CD4-positive, alpha-beta T cell (primary cell): ENCODE results near the gene ARIH2. TPM values are rescaled to one million over a fixed set of nuclear protein-coding genes. Genes with fewer than 3 reads are reported as not detected.

Experiments
- ATAC-seq: fragments of 200-7000 bp; cut with Tn5 transposase; one replicate; pipeline ENCODE4 v1.10.0; 2022; ENCODE audit warnings: mild to moderate bottlenecking; ENCODE audit not compliant: poor library complexity
- CTCF ChIA-PET: fragments of 350-600 bp; sonication (Branson Sonifier 250); formaldehyde crosslinking; loops from one replicate; lab custom pipeline; 2021; ENCODE audit warnings: antibody characterized with exemption, inconsistent platforms; lab: Charles Lee
- POLR2A ChIA-PET: fragments of 350-600 bp; sonication (Branson Sonifier 250); formaldehyde crosslinking; loops from one replicate; lab custom pipeline; 2021; ENCODE audit warnings: antibody characterized with exemption, inconsistent platforms; lab: Charles Lee
- DNase-seq, 14 experiments: peaks; one replicate each; pipeline ENCODE4 v3.0.0-alpha.2; 2013 to 2020; ENCODE audit warnings: mixed read lengths in 2 of 14
- H3K27ac ChIP-seq, 2 donors: one replicate each; pipeline versions ENCODE4 v1.5.1 to v1.7.0; 2013; ENCODE audit warnings: low read length in 2 of 2, low read depth in 1 of 2, mild to moderate bottlenecking in 1 of 2
- H3K27me3 ChIP-seq, 2 experiments: 1 replicate in 1 of 2; 2 replicates in 1 of 2; pipeline versions ENCODE4 v1.6.1 to v1.7.0; 2013; ENCODE audit warnings: low read length in 2 of 2, control low read depth in 1 of 2, mild to moderate bottlenecking in 1 of 2, moderate library complexity in 1 of 2; ENCODE audit not compliant: insufficient read depth in 2 of 2, control insufficient read depth in 1 of 2
- H3K36me3 ChIP-seq: one replicate; pipeline ENCODE4 v1.6.1; 2013; ENCODE audit warnings: low read length, control low read depth; ENCODE audit not compliant: insufficient read depth
- H3K4me1 ChIP-seq: one replicate; pipeline ENCODE4 v1.6.1; 2013; ENCODE audit warnings: low read length, control low read depth; ENCODE audit not compliant: insufficient read depth
- H3K4me3 ChIP-seq: one replicate; pipeline ENCODE4 v1.5.1; 2013; ENCODE audit warnings: mild to moderate bottlenecking, low read length, moderate library complexity
- H3K9me3 ChIP-seq, 2 experiments: 1 replicate in 1 of 2; 2 replicates in 1 of 2; pipeline versions ENCODE4 v1.6.1 to v1.7.0; 2013; ENCODE audit warnings: low read length in 2 of 2, mild to moderate bottlenecking in 2 of 2, control low read depth in 1 of 2, moderate library complexity in 1 of 2; ENCODE audit not compliant: control insufficient read depth in 1 of 2, insufficient read depth in 1 of 2
- H3K27ac Mint-ChIP-seq: one replicate; pipeline ENCODE4 v1.8.0; 2020; ENCODE audit warnings: mixed read lengths
- H3K27me3 Mint-ChIP-seq: one replicate; pipeline ENCODE4 v1.8.0; 2021; ENCODE audit warnings: mixed read lengths
- H3K36me3 Mint-ChIP-seq: one replicate; pipeline ENCODE4 v1.8.0; 2021; ENCODE audit warnings: low read depth, mixed read lengths
- H3K4me1 Mint-ChIP-seq: one replicate; pipeline ENCODE4 v1.8.0; 2021; ENCODE audit warnings: low read depth, mixed read lengths
- H3K4me3 Mint-ChIP-seq: one replicate; pipeline ENCODE4 v1.8.0; 2020; ENCODE audit warnings: mild to moderate bottlenecking, mixed read lengths
- H3K9me3 Mint-ChIP-seq: one replicate; pipeline ENCODE4 v1.8.0; 2020; ENCODE audit warnings: mixed read lengths
- CTCF ChIP-seq: fragments of 200-600 bp; IDR thresholded peaks from one replicate; pipeline ENCODE4 v1.8.0; 2022; ENCODE audit warnings: antibody characterized with exemption, mild to moderate bottlenecking
- intact Hi-C, 2 experiments: fragments of 100-400 bp; cut with DNase I in 1 of 2; cut with micrococcal nuclease in 1 of 2; formaldehyde crosslinking; loops; one replicate each; pipeline versions ENCODE4 v1.15.1 to v1.9.0; 2023 to 2025; cut with DNase I, micrococcal nuclease
- total RNA-seq, 174 experiments: library from RNA in 2 of 174; stranded (reverse) in 2 of 174; gene quantifications; one replicate each; pipeline ENCODE4 v1.2.3 and lab custom pipeline; 2021 to 2026

Gene ARIH2
- total RNA-seq, 2 experiments from 2014 or later, result 182 TPM

- ChIA-PET POLR2A (interaction anchor here (2.6 kb wide), 1 partner anchor 14 kb away, joined by 13 read pairs; the partner anchor contains the start of gene WDR6), CTCF (no interaction called here)
- Histone ChIP-seq H3K9me3 (no peaks in the 10 kb centered on the region), H3K4me1 (peaks cover 37% of the 10 kb centered on the region), H3K27ac (no peak overlapping the region), H3K36me3 (peaks cover 11% of the 10 kb centered on the region), H3K27me3 (no peaks in the 10 kb centered on the region), H3K4me3 (no peak overlapping the region)
- Mint-ChIP-seq H3K4me1 (peaks cover 33% of the 10 kb centered on the region), H3K27me3 (no peaks in the 10 kb centered on the region), H3K36me3 (peaks cover 24% of the 10 kb centered on the region), H3K9me3 (no peaks in the 10 kb centered on the region), H3K27ac (no peak overlapping the region), H3K4me3 (no peak overlapping the region)
- DNase-seq, result no peak
- ATAC-seq, result no peak
- intact Hi-C loops, result no loop called here
- no peak for TF ChIP-seq CTCF
These were observed 75.2 kb downstream of the ARIH2 start for GRCh38 chr3:48993834-48994233.

- Mint-ChIP-seq H3K4me1 (peaks cover 14% of the 10 kb centered on the region), H3K36me3 (peaks cover 17% of the 10 kb centered on the region), H3K27ac (no peak overlapping the region), H3K27me3 (no peaks in the 10 kb centered on the region), H3K9me3 (no peaks in the 10 kb centered on the region), H3K4me3 (no peak overlapping the region)
- no peaks in the 10 kb centered on the region for H3K27me3 ChIP-seq
- no peak overlapping the region for H3K27ac ChIP-seq
- H3K36me3 ChIP-seq, result peaks cover 11% of the 10 kb centered on the region
- H3K4me3 ChIP-seq, result no peak overlapping the region
- no peak for TF ChIP-seq CTCF
- ChIA-PET POLR2A (interaction anchor here (0.8 kb wide), 1 partner anchor 11 kb away, joined by 3 read pairs; the partner anchor contains the start of gene WDR6), CTCF (interaction anchor here (0.9 kb wide), 1 partner anchor 9 kb away, joined by 3 read pairs; no protein-coding TSS in a partner anchor)
- intact Hi-C loops, result no loop called here
- H3K9me3 ChIP-seq, result no peaks in the 10 kb centered on the region
- no peak for ATAC-seq
- peaks cover 15% of the 10 kb centered on the region for H3K4me1 ChIP-seq
- DNase-seq, result no peak
These were observed 78.0 kb downstream of the ARIH2 start for GRCh38 chr3:48996640-48997039.

DNA sequence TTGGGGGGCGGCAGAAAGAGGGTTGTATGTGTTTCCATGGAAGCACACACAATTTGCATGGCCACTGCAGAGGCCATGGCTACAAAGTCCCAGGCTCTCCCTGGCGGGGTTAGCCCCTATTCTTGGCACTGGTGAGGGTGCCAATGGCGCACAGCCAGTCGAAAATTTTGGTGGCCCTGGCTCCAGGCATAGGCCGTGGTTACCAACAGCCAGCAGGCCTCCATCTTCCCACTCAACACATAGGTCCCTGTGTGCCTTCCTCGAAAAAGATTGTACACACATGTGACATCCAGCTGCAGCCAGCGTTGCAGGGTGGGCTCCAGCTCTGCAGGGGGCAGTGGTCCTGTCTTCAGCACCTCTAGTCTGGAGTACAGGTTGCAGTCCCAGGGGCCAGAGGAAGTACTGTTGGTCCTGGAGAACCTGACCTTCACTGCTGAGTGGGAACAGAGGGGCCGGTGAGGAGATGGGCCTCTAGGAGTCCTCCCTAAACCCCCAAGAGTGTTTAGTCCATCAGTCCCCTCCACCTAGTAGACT, 78.5 kb downstream of the ARIH2 start:
- no peaks in the 10 kb centered on the region for H3K9me3 Mint-ChIP-seq
- CTCF ChIA-PET, result interaction anchor here (0.9 kb wide), 1 partner anchor 9 kb away, joined by 3 read pairs; no protein-coding TSS in a partner anchor
- POLR2A ChIA-PET, result interaction anchor here (1.4 kb wide), 1 partner anchor 11 kb away, joined by 3 read pairs; no protein-coding TSS in a partner anchor
- TF ChIP-seq CTCF, result no peak
- peaks cover 17% of the 10 kb centered on the region for H3K36me3 Mint-ChIP-seq
- DNase-seq, result no peak
- Histone ChIP-seq H3K4me3 (no peak overlapping the region), H3K27me3 (no peaks in the 10 kb centered on the region), H3K36me3 (peaks cover 11% of the 10 kb centered on the region), H3K4me1 (peaks cover 11% of the 10 kb centered on the region), H3K9me3 (no peaks in the 10 kb centered on the region), H3K27ac (no peak overlapping the region)
- intact Hi-C loops, result no loop called here
- H3K4me3 Mint-ChIP-seq, result no peak overlapping the region
- H3K27me3 Mint-ChIP-seq, result no peaks in the 10 kb centered on the region
- H3K4me1 Mint-ChIP-seq, result peaks cover 9% of the 10 kb centered on the region
- ATAC-seq, result no peak
- H3K27ac Mint-ChIP-seq, result no peak overlapping the region
